Right lobe of liver (tissue), 4 donors: Measurements from ENCODE around the gene NUP188.

Experiments used
- CTCF ChIP-seq, 4 donors: fragments of 200-600 bp in 3 of 4; fragments of 450-650 bp in 1 of 4; IDR thresholded peaks; one replicate each; pipeline versions ENCODE4 v1.5.1 to v1.8.0; 2016 to 2022; ENCODE audit warnings: antibody characterized with exemption in 4 of 4, mild to moderate bottlenecking in 2 of 4
- POLR2A ChIP-seq: fragments of 450-650 bp; IDR thresholded peaks from one replicate; pipeline ENCODE4 v1.6.1; 2017; ENCODE audit warnings: antibody characterized with exemption, mild to moderate bottlenecking
- donor health status: DM: no; HTN: no; CAD: no.
- donor health status: DM: no; HTN: no; CAD: no.
- donor health status: DM: no; HTN: yes; CAD: no.

DNA sequence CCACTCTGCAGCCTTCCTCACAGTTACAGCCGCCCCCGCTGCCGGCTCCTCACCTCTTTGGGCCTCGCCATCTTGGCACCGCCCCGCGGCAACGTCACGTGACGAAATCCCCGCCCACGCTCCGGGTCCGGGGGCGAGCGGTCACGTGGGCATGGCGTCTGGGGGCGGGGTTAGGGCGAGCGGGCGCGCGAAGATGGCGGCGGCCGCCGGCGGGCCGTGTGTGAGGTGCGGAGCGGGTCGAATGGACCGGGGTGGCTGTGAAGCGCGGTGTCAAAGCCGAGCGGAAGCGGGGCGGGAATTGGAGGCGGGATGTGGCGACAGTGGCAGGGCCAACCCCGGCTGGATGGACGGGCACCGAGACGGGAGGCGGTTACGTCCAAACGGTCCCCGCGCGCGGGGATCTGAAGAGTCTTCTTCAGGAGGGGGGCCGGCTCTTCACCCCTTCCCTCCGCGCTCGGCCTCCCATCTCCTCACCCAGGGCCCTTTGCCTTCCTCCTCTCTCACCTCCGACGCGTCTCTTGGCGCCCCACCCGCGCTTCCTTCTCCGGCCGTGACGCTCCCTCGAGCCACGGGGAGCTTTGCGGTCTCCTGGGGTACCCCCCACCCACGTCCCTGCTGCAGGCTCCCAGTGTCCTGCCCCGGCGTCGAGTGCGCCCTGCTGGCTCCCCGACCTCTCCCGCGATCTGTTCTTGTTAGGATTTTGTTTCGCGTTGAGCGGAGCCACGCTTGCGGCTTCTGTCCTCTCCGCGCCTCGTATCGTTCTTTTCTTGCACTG is at the start of gene NUP188, which contains the start of gene DOLK:
- TF ChIP-seq CTCF (IDR thresholded peaks at IDR 0.05), result no peak
- peak; percentile 82 for TF ChIP-seq POLR2A
